Measurements from ENCODE around the gene PPM1E. TPM values are rescaled to one million over a fixed set of nuclear protein-coding genes. Genes with fewer than 3 reads are reported as not detected.

Gene PPM1E
- total RNA-seq, 4 donors from 2014 or later: 0.14 TPM; not detected in 3

DNA sequence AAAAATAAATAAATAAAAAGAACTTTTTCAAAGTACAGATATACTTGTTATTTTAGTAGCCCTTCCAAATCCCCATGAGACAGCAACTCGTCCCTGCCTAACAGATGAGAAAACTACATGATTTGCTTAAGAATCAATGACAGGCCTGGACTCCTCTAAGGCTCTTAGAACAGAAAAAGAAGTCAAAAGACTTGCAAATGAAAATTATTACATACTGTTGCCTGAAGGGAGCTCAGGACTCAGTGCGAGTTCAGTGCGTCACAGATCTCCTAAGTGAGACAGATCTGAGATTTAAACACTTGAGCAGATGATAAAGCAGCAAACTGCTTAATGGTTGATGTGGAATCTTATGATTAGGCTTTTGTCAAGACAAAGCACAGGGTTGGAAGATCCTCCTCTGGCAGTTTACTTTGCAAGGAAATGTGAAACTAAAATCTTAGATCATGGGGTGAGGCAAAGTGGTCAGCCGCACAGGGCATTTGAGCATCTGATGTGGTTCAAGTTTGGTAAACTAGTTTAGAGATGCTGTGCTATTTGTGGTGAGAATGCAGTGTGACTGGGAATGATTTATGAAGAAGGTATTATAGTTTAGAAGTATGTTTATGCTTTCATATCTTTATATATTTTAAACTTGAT is 212.9 kb downstream of the PPM1E start:
- WGBS, 2 donors (ENCODE audit: low coverage in 1 of 2): 82 to 85% methylated on average over 4 of the region's 4 CpGs

GRCh38 chr17:58969156-58969555 is 213.5 kb downstream of the PPM1E start:
- intact Hi-C loops (cut with DNase I; ENCODE audit: low total_unique reads): no loop called here

More for the DNA sequence above, 212.9 kb downstream of the PPM1E start:
- H3K27ac ChIP-seq: no peak overlapping the region
- no peaks in the 10 kb centered on the region for H3K36me3 ChIP-seq
- no peaks in the 10 kb centered on the region for H3K4me1 ChIP-seq
- intact Hi-C loops (cut with DNase I; ENCODE audit: low total_unique reads): no loop called here
- no peaks in the 10 kb centered on the region for H3K27me3 ChIP-seq
- in situ Hi-C loops (cut with MboI; ENCODE audit: low pct_ligation_motif_present in 1 of 4, low pct_unique_long_range_greater_than_20kb in 1 of 4, low sequenced_read_pairs in 3 of 4): no loop called here
- H3K9me3 ChIP-seq: no peaks in the 10 kb centered on the region
- TF ChIP-seq CTCF (IDR thresholded peaks at IDR 0.05) (no peak), EP300 (IDR thresholded peaks at IDR 0.05; ENCODE audit: low read depth) (no peak), POLR2A (IDR thresholded peaks at IDR 0.05) (no peak), POLR2AphosphoS5 (IDR thresholded peaks at IDR 0.05) (no peak)
- no peak for DNase-seq
- H3K4me3 ChIP-seq: no peak overlapping the region

DNA sequence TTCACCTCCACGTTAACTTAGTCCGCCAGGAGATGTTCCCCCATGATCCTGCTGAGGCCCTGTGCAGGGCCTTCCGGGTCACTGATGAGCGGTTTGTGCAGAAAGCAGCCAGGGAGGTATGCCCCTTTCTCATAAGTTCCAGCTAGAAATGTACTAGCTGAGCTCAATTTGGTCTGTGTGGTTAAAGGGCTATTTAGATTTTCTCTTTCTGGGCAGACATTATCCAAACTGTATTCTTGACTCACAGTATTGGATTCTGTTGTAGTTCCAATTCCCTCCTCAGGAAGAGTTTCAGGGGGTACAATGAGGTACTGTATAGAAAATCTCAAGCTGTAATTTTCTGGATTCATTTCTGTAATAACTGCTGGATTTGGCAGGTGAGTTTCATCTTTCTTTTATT is 214.0 kb downstream of the PPM1E start:
- Histone ChIP-seq H3K27ac (no peak overlapping the region), H3K36me3 (no peaks in the 10 kb centered on the region), H3K27me3 (no peaks in the 10 kb centered on the region), H3K9me3 (no peaks in the 10 kb centered on the region), H3K4me1 (no peaks in the 10 kb centered on the region), H3K4me3 (no peak overlapping the region)
- intact Hi-C loops (cut with DNase I; ENCODE audit: low total_unique reads) (no loop called here), in situ Hi-C loops (cut with MboI; ENCODE audit: low pct_ligation_motif_present in 1 of 4, low pct_unique_long_range_greater_than_20kb in 1 of 4, low sequenced_read_pairs in 3 of 4) (no loop called here)
- DNase-seq: no peak
- WGBS, 2 donors (ENCODE audit: low coverage in 1 of 2): 94 to 96% methylated on average over 3 to 4 of the region's 4 CpGs
- no peak for TF ChIP-seq POLR2A (IDR thresholded peaks at IDR 0.05)
- no peak for TF ChIP-seq POLR2AphosphoS5 (IDR thresholded peaks at IDR 0.05)
- no peak for TF ChIP-seq EP300 (IDR thresholded peaks at IDR 0.05; ENCODE audit: low read depth)
- TF ChIP-seq CTCF (IDR thresholded peaks at IDR 0.05): no peak

More at GRCh38 chr17:58969156-58969555, 213.5 kb downstream of the PPM1E start:
- no peaks in the 10 kb centered on the region for H3K9me3 ChIP-seq
- 36% methylated on average over 1 of the region's 1 CpG; no CpG with 5 or more reads in 1 of the 2 donors for WGBS, 2 donors (ENCODE audit: low coverage in 1 of 2)
- no peak overlapping the region for H3K4me3 ChIP-seq
- no peak for TF ChIP-seq CTCF (IDR thresholded peaks at IDR 0.05)
- TF ChIP-seq POLR2AphosphoS5 (IDR thresholded peaks at IDR 0.05): no peak
- TF ChIP-seq EP300 (IDR thresholded peaks at IDR 0.05; ENCODE audit: low read depth): no peak
- TF ChIP-seq POLR2A (IDR thresholded peaks at IDR 0.05): no peak
- no peaks in the 10 kb centered on the region for H3K36me3 ChIP-seq
- H3K4me1 ChIP-seq: no peaks in the 10 kb centered on the region
- H3K27ac ChIP-seq: no peak overlapping the region
- in situ Hi-C loops (cut with MboI; ENCODE audit: low pct_ligation_motif_present in 1 of 4, low pct_unique_long_range_greater_than_20kb in 1 of 4, low sequenced_read_pairs in 3 of 4): no loop called here
- H3K27me3 ChIP-seq: no peaks in the 10 kb centered on the region
- DNase-seq: no peak

GRCh38 chr17:58970609-58971450 is 215.2 kb downstream of the PPM1E start:
- Histone ChIP-seq H3K4me3 (no peak overlapping the region), H3K27ac (no peak overlapping the region), H3K27me3 (no peaks in the 10 kb centered on the region), H3K4me1 (no peaks in the 10 kb centered on the region), H3K36me3 (no peaks in the 10 kb centered on the region), H3K9me3 (no peaks in the 10 kb centered on the region)
- DNase-seq: no peak
- no peak for TF ChIP-seq POLR2AphosphoS5 (IDR thresholded peaks at IDR 0.05)
- TF ChIP-seq CTCF (IDR thresholded peaks at IDR 0.05): no peak
- TF ChIP-seq POLR2A (IDR thresholded peaks at IDR 0.05): no peak
- TF ChIP-seq EP300 (IDR thresholded peaks at IDR 0.05; ENCODE audit: low read depth): no peak
- in situ Hi-C loops (cut with MboI; ENCODE audit: low pct_ligation_motif_present in 1 of 4, low pct_unique_long_range_greater_than_20kb in 1 of 4, low sequenced_read_pairs in 3 of 4) (no loop called here), intact Hi-C loops (cut with DNase I; ENCODE audit: low total_unique reads) (no loop called here)
- WGBS, 2 donors (ENCODE audit: low coverage in 1 of 2): 72 to 73% methylated on average over 6 to 7 of the region's 7 CpGs

Measured in transverse colon (tissue), 4 donors.